GM23338 (cell line): ENCODE data around the gene CD247. TPM values are rescaled to one million over a fixed set of nuclear protein-coding genes. Genes with fewer than 3 reads are reported as not detected.

Experiments
- ATAC-seq: fragments of 200-7000 bp; cut with Tn5 transposase; 3 replicates; pipeline ENCODE4 v1.9.1; 2020
- DNase-seq: peaks from one replicate; pipeline ENCODE4 v3.0.0-alpha.2; 2015; ENCODE audit warnings: low spot score
- H2AFZ ChIP-seq: fragments of 200-600 bp; sonication (generic); 2 replicates; pipeline ENCODE4 v1.8.0; 2016; ENCODE audit warnings: antibody characterized with exemption, mild to moderate bottlenecking, moderate library complexity
- H3F3A ChIP-seq: fragments of 200-600 bp; sonication (generic); replicated peaks from 2 replicates; pipeline ENCODE4 v1.8.0; 2017; ENCODE audit warnings: antibody characterized with exemption, mixed run types, low read depth
- H3K27ac ChIP-seq: fragments of 200-600 bp; sonication (generic); 2 replicates; pipeline ENCODE4 v1.6.1; 2016; ENCODE audit warnings: low read depth
- H3K27me3 ChIP-seq: fragments of 200-600 bp; sonication (generic); 2 replicates; pipeline ENCODE4 v1.8.0; 2016; ENCODE audit warnings: mild to moderate bottlenecking, mixed run types, moderate library complexity; ENCODE audit not compliant: insufficient read depth
- H3K36me3 ChIP-seq: fragments of 200-600 bp; sonication (generic); 2 replicates; pipeline ENCODE4 v1.8.0; 2016; ENCODE audit warnings: mild to moderate bottlenecking; ENCODE audit not compliant: insufficient read depth
- H3K4me1 ChIP-seq: fragments of 200-600 bp; sonication (generic); 2 replicates; pipeline ENCODE4 v1.8.0; 2016; ENCODE audit warnings: mild to moderate bottlenecking, moderate library complexity; ENCODE audit not compliant: insufficient read depth
- H3K4me2 ChIP-seq: fragments of 200-600 bp; sonication (generic); 2 replicates; pipeline ENCODE4 v1.7.1; 2017; ENCODE audit warnings: mixed run types
- H3K4me3 ChIP-seq: fragments of 200-600 bp; sonication (generic); 2 replicates; pipeline ENCODE4 v1.6.1; 2016; ENCODE audit warnings: mixed run types
- H3K79me2 ChIP-seq: fragments of 200-600 bp; sonication (generic); replicated peaks from 2 replicates; pipeline ENCODE4 v1.8.0; 2017; ENCODE audit warnings: mild to moderate bottlenecking; ENCODE audit not compliant: insufficient read depth
- H3K9me2 ChIP-seq: fragments of 200-600 bp; sonication (generic); 2 replicates; pipeline ENCODE4 v1.8.0; 2017; ENCODE audit not compliant: insufficient read depth
- H4K20me1 ChIP-seq: fragments of 200-600 bp; sonication (generic); replicated peaks from 2 replicates; pipeline ENCODE4 v1.8.0; 2017; ENCODE audit warnings: mild to moderate bottlenecking; ENCODE audit not compliant: insufficient read depth
- H3K27ac Mint-ChIP-seq: 2 replicates; pipeline ENCODE4 v1.8.0; 2020; ENCODE audit warnings: inconsistent platforms, mild to moderate bottlenecking, moderate library complexity, mixed read lengths
- H3K27me3 Mint-ChIP-seq: 3 replicates; pipeline ENCODE4 v1.8.0; 2022; ENCODE audit warnings: low read depth, mild to moderate bottlenecking, moderate library complexity, mixed read lengths, inconsistent platforms; ENCODE audit not compliant: insufficient read depth, poor library complexity
- H3K36me3 Mint-ChIP-seq: 3 replicates; pipeline ENCODE4 v1.8.0; 2021; ENCODE audit warnings: low read depth, mild to moderate bottlenecking, inconsistent platforms, moderate library complexity, mixed read lengths
- H3K4me1 Mint-ChIP-seq: 3 replicates; pipeline ENCODE4 v1.8.0; 2020; ENCODE audit warnings: mild to moderate bottlenecking, inconsistent platforms, mixed read lengths
- H3K4me3 Mint-ChIP-seq: 3 replicates; pipeline ENCODE4 v1.8.0; 2021; ENCODE audit warnings: moderate library complexity, mild to moderate bottlenecking, inconsistent platforms, mixed read lengths
- H3K9me3 Mint-ChIP-seq: 3 replicates; pipeline ENCODE4 v1.8.0; 2020; ENCODE audit warnings: moderate library complexity, mild to moderate bottlenecking, inconsistent platforms, mixed read lengths
- CREB1 ChIP-seq: fragments of 250-450 bp; sonication (Bioruptor Pico); IDR thresholded peaks from 2 replicates; pipeline ENCODE4 v1.5.0; 2020; ENCODE audit warnings: low read depth, mild to moderate bottlenecking, moderate library complexity
- polyA plus RNA-seq: library from polyadenylated mRNA; unstranded; fragments of >200 nt; fragmentation: Nextera tagmentation; extraction: Ambion mirVana; gene quantifications from 2 replicates; pipeline ENCODE4 v1.2.1, GENCODE V29; 2016
- total RNA-seq: library from RNA; depleted of rRNA; stranded (reverse); fragments of >200 nt; shearing (Covaris generic); gene quantifications from 2 replicates; pipeline ENCODE4 v1.2.3, GENCODE V29; 2014
- TF ChIP-seq, protein P1 (sequence below): fragments of 250-450 bp; sonication (Bioruptor Pico); IDR thresholded peaks from 2 replicates; pipeline ENCODE4 v1.5.0; 2020; ENCODE audit warnings: mild to moderate bottlenecking, moderate library complexity
- TF ChIP-seq, protein P2 (sequence below), 2 experiments: fragments of 200-600 bp in 1 of 2; sonication (generic) in 1 of 2; conservative IDR thresholded peaks; 2 replicates each; pipeline versions ENCODE4 v1.5.1 to v1.6.1; 2016 to 2017; ENCODE audit warnings: antibody characterized with exemption in 2 of 2, low read depth in 2 of 2, mild to moderate bottlenecking in 2 of 2, moderate library complexity in 1 of 2

The CD247 gene
- total and polyA plus RNA-seq, 2 experiments from 2014 or later = 1.2 to 1.4 TPM

DNA sequence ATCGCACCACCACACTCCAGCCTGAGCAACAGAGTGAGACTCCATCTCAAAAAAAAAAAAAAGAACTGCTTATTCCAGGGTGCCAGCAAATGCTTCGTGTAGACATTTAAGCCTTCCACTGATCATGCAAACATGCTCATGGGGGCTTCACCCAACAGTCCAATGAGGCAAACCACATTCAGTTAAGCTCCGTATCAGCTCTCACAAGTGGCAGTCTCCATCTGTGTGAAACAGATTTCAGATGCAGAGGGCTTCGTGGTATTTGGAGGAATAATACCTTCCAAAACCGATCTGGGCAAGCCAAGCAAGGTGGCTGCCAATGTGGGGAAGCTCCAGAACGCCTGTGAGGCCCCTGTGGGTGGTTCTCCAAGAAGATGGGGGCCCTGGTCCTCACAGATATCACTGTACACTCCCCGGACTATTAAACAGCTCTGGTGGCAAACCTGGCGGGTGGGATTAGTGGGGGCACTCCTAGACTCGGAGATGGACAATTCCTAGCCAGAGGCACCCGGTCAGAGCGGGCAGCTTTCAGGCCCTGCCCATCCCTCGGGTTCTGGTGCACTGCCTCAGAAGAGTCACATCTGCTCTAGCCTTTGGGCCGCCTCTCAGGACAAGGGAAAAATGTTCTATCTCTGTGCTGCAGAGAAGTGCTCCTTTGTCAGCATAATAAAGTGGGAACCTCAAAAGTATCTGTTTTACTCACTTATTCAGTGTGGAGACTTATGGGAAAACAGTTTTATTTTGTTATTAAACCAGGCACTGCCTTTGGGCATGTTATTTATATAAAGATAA, 25.1 kb upstream of the CD247 start (continued):
- TF ChIP-seq, protein P1, sequence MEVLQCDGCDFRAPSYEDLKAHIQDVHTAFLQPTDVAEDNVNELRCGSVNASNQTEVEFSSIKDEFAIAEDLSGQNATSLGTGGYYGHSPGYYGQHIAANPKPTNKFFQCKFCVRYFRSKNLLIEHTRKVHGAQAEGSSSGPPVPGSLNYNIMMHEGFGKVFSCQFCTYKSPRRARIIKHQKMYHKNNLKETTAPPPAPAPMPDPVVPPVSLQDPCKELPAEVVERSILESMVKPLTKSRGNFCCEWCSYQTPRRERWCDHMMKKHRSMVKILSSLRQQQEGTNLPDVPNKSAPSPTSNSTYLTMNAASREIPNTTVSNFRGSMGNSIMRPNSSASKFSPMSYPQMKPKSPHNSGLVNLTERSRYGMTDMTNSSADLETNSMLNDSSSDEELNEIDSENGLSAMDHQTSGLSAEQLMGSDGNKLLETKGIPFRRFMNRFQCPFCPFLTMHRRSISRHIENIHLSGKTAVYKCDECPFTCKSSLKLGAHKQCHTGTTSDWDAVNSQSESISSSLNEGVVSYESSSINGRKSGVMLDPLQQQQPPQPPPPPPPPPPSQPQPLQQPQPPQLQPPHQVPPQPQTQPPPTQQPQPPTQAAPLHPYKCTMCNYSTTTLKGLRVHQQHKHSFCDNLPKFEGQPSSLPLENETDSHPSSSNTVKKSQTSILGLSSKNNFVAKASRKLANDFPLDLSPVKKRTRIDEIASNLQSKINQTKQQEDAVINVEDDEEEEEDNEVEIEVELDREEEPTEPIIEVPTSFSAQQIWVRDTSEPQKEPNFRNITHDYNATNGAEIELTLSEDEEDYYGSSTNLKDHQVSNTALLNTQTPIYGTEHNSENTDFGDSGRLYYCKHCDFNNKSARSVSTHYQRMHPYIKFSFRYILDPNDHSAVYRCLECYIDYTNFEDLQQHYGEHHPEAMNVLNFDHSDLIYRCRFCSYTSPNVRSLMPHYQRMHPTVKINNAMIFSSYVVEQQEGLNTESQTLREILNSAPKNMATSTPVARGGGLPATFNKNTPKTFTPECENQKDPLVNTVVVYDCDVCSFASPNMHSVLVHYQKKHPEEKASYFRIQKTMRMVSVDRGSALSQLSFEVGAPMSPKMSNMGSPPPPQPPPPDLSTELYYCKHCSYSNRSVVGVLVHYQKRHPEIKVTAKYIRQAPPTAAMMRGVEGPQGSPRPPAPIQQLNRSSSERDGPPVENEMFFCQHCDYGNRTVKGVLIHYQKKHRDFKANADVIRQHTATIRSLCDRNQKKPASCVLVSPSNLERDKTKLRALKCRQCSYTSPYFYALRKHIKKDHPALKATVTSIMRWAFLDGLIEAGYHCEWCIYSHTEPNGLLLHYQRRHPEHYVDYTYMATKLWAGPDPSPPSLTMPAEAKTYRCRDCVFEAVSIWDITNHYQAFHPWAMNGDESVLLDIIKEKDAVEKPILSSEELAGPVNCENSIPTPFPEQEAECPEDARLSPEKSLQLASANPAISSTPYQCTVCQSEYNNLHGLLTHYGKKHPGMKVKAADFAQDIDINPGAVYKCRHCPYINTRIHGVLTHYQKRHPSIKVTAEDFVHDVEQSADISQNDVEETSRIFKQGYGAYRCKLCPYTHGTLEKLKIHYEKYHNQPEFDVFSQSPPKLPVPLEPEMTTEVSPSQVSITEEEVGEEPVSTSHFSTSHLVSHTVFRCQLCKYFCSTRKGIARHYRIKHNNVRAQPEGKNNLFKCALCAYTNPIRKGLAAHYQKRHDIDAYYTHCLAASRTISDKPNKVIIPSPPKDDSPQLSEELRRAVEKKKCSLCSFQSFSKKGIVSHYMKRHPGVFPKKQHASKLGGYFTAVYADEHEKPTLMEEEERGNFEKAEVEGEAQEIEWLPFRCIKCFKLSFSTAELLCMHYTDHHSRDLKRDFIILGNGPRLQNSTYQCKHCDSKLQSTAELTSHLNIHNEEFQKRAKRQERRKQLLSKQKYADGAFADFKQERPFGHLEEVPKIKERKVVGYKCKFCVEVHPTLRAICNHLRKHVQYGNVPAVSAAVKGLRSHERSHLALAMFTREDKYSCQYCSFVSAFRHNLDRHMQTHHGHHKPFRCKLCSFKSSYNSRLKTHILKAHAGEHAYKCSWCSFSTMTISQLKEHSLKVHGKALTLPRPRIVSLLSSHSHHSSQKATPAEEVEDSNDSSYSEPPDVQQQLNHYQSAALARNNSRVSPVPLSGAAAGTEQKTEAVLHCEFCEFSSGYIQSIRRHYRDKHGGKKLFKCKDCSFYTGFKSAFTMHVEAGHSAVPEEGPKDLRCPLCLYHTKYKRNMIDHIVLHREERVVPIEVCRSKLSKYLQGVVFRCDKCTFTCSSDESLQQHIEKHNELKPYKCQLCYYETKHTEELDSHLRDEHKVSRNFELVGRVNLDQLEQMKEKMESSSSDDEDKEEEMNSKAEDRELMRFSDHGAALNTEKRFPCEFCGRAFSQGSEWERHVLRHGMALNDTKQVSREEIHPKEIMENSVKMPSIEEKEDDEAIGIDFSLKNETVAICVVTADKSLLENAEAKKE (CRISPR knock-in tag) = no peak
- TF ChIP-seq, protein P2, sequence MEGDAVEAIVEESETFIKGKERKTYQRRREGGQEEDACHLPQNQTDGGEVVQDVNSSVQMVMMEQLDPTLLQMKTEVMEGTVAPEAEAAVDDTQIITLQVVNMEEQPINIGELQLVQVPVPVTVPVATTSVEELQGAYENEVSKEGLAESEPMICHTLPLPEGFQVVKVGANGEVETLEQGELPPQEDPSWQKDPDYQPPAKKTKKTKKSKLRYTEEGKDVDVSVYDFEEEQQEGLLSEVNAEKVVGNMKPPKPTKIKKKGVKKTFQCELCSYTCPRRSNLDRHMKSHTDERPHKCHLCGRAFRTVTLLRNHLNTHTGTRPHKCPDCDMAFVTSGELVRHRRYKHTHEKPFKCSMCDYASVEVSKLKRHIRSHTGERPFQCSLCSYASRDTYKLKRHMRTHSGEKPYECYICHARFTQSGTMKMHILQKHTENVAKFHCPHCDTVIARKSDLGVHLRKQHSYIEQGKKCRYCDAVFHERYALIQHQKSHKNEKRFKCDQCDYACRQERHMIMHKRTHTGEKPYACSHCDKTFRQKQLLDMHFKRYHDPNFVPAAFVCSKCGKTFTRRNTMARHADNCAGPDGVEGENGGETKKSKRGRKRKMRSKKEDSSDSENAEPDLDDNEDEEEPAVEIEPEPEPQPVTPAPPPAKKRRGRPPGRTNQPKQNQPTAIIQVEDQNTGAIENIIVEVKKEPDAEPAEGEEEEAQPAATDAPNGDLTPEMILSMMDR (conservative IDR thresholded peaks at IDR 0.05; ENCODE audit: low read depth in 2 of 2) = no peak

DNA sequence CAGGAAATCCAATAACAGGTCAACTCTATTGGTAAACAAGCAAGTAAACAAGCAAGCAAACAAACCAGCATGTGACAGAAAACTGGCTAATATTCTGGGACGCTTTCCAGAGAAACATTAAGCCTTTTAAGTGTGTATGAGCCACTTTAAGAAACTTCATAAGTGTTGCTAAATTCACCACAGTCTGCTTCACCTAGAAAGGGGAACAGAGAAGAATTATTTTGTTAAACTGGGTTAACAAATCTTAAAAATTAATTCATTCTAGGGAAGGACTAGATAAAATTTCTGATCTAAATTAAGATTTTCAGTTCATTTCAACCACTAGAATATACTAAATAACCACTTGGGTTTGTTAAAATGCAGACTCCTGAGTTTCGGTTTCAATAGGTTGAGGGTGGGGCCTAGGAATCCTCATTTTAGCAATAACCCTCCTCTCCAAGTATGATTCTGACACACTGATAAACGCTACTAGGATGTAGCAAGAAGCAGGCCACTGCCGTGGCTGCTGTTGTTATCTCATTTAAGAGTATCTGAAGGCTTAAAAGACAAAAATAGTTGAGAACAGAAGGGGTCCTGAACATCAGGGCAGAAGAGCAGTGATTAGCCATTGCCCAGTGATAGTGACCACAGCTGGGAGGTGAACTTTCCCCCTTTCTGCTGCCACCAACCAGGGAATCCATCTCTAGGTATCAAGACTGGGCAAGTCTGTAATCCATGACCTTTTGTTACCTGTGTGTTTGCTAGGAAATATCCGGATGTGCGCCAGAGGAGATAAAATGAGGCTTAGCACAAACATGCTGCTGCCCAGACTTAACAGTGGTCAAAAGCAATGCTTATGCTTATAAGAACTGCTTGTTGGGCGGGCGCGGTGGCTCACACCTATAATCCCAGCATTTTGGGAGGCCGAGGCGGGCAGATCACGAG, 24.0 kb upstream of the CD247 start:
- no peak overlapping the region for H3K4me3 ChIP-seq
- H3K4me1 ChIP-seq = no peaks in the 10 kb centered on the region
- H3K4me1 Mint-ChIP-seq = peaks cover 15% of the 10 kb centered on the region; the same call in 2 of the 3 replicates
- no peaks in the 10 kb centered on the region for H4K20me1 ChIP-seq
- no peak for ATAC-seq
- H3K27me3 ChIP-seq = no peaks in the 10 kb centered on the region
- no peak overlapping the region for H3K27ac ChIP-seq
- no peaks in the 10 kb centered on the region for H3K9me2 ChIP-seq
- no peak overlapping the region for H3K27ac Mint-ChIP-seq
- no peaks in the 10 kb centered on the region for H3K9me3 Mint-ChIP-seq
- no peak overlapping the region for H3K4me2 ChIP-seq
- no peak for TF ChIP-seq CREB1 (CRISPR knock-in tag)
- TF ChIP-seq, protein P2 (conservative IDR thresholded peaks at IDR 0.05; ENCODE audit: low read depth in 2 of 2) = no peak
- peaks cover 5% of the 10 kb centered on the region for H3K27me3 Mint-ChIP-seq
- no peak overlapping the region for H3K4me3 Mint-ChIP-seq
- DNase-seq = no peak
- no peaks in the 10 kb centered on the region for H3K79me2 ChIP-seq
- peaks cover 15% of the 10 kb centered on the region for H3K36me3 Mint-ChIP-seq
- no peak overlapping the region for H2AFZ ChIP-seq
- H3F3A ChIP-seq = no peaks in the 10 kb centered on the region
- peaks cover 5% of the 10 kb centered on the region; the same call in 1 of the 2 replicates for H3K36me3 ChIP-seq
